GM19023 (cell line): ENCODE measurements around the gene ABCA2.
"Not testable (repeated sequence)": the region's sequence is repeated elsewhere in the genome, so short reads cannot be mapped to it uniquely, and the experiment has no call there.

Experiments
- ATAC-seq: cut with Tn5 transposase; IDR thresholded peaks from one replicate; pipeline ENCODE4 v1.9.1; 2021; ENCODE audit warnings: mild to moderate bottlenecking, moderate library complexity; ENCODE audit not compliant: unreplicated experiment

The ABCA2 gene

DNA sequence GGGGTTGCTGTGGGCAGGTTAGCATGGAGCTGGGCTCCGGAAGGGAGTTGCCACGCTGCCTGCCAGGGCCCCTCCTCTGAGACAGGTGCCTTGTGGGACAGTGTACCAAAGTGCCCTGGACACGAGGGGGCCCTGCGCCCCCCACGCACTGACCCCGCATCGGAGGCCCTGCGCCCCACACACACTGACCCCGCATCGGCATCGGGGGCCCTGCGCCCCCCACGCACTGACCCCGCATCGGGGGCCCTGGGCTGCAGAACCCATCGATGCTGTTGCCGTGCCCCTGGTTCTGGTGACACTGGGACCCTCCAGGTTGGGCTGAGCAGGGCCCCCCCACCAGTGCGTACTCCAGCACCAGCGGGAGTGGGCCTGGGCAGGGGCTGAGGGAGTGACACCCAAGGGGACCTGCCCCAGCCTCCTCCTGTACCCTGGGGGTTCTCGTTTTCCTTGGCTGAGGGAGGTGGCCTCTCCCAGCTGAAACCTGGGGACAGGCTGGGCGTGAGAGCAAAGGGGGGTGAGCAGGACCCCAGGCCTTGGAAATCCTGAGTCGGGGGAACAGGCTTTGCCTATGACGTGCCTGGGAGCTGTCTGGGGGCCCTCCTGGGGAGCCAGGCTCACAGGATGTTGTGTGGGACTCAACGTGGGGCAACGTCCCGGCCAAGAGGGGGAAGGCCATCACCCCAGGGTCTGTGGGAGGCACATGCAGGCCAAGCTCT lies 35.4 kb upstream of the ABCA2 start:
- no peak for ATAC-seq

DNA sequence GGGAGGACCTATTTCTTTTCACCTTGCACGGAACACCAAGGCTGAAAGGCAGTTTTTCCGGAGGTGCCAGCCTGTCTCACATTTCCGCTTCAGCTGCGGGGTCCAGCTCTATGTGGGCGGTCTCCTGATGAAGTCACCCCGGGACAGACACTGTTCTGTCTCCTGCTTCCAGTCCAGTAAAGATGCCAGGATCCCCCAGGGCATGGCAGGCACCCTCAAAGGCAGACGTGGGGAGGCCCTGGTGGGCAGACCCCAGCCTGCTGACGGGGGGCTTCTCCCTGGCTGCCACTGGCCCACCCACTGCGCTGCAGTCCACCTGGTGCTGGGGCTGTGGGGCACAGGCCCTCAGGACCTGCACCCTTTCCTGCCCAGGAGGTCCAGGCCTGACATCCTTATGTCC lies 34.8 kb upstream of the ABCA2 start:
- ATAC-seq = not testable (repeated sequence)

DNA sequence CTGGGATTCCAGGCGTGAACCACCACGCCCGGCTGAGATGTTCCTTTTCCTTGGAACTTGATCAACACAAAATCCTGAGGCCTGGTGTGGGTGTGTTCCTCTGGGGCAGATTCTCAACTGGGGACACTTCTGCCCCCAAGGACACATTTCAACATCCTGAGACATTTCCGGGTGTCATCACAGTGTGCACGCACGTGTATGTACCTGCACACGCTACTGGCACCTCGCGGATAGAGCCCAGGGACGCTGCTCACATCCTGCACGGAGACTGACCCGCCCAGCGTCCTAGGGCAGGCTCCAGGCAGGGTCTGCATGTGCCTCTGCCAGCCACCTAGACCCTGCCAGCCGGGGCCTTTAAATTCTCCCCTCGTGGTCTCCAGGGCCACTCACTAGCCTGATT lies 34.3 kb upstream of the ABCA2 start:
- ATAC-seq = no peak

DNA sequence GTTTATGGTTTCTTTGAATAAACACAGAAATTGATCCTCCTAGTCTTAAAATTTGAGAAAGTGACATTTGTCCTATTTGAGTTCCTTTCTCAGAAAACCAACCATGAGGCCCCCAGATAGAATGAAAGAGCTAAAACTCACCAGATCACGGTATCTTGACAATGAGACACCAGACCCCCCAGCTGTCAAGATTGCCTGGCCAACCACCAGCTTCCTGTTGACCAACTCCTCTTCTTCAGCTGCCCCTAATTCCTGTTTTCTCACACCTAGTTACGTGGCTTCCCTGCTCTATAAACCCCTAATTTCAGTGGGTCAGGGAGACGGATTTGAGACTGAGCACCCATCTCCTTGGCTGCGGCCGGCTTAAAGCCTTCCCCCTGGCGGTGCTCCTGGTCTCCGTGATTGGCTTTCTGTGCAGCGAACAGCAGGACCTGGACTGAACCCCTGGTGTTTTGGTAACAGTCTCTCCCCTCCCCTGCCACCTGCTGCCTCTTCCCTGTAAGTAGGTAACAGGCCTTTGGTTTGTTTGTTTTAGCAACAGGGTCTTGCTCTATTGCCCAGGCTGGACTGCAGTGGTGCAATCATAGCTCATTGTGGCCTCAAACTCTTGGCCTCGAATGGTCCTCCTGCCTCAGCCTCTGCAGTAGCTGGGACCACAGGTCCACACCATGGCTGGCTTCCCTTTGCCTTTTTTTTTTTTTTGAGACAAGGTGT lies 30.6 kb upstream of the ABCA2 start:
- no peak for ATAC-seq

DNA sequence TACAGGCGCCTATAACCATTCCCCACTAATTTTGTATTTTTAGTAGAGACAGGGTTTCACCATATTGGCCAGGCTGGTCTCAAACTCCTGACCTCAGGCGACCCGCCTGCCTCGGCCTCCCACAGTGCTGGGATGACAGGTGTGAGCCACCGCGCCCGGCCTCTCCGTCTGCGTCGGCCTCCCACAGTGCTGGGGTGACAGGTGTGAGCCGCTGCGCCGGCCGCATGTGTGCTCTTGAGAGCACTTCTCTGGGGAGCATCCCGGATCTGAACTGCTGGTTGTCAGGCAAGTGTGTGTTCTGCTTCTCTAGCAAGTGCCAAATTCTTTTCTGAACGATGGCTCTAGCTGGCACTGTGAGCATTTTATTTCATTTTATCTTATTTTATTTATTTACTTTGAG lies 29.5 kb upstream of the ABCA2 start:
- ATAC-seq = no peak

DNA sequence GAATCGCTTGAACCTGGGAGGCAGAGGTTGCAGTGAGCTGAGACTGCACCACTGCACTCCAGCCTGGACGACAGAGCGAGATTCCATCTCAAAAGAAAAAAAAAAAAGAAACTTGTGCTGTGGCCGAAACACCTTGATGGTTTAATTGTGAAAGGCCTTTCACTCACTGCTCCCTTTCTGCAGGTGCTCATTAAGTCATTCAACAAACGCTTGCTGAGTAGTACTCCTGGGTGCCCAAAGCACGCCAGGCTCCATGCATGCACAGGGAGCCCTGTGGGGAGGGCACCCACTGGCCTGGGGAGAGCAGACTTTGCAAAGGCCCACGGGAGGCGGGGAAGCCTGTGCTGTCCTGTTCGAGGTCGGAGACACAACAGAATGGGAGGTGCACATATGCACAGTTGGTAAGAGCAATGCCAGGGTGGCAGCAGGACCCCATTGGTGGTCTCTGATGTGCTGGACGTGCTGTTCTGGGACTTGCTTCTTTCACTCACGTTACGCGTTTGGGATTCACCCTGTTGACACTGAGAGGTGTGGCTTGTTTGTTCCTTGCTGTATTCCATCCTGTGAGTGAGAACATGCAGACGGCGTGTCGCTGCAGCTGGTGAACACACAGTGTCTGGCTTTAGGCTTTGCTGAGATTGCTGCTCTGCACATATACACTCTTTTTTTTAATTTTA lies 28.8 kb upstream of the ABCA2 start:
- no peak for ATAC-seq

DNA sequence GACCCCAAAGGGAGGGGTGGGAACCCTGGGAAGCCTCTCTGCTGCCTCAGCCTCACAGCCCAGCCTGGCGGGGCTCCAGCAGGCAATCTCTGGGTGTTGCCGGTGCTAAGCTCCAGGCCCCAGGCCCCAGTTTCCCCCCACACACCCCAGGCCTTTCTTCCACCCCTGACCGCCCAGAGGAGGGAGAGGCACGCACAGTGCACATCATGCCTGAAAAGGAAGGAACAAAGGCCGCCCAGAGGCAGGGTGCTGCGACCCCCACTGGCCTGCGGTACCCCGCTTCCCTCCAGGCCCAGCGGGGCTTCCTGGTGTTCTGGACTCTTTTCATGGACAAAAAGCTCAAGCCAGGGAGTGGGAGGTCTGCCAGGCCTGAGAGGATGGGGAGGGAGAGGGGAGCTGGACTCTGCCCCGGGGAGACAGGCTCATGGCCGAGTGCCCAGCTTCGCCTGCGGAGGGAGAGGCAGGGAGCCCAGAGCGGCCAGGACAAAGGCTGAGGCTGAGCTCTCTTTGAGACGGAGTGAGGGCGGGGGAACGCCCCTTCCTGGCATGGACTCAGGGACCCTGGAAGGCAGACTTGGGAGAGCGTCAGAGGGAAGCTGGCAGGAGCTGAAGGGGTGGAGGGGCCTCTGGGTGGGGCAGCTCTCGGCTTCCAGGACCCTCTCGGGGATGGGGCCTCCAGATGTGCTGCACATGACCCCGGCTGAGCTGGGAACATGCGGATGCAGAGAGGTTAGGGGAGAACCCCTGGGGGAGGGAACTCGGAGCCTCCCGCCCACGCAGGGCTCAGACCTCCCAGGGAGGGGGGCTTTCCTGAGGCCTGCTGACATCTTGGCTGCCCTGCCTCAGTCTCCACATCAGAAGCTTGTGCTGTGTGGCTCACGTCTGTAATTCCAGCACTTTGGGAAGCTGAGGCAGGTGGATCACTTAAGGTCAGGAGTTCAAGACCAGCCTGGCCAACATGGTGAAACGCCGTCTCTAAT lies 27.6 kb upstream of the ABCA2 start:
- no peak for ATAC-seq

DNA sequence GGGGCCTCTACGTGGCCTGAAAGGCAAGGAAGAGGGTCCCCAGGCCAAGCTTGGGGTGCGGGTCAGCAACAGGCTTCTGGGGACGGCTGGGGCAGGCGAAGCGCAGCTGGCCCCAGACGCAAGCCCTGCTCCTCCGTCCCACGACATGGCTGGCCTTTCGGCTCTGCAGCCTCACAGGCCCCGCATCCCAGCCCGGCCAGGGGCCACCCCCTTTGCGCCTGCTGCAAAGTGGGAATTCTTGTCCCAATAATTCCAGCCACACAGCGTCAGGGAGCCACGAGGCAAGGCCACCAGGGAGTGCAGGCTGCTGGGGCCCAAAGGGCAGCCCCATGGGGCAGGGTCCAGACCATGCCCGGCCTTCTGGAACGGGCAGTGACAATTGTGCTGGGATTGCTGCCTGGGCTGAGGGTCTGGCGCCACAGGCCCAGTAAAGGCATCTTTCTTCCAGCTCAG lies 26.9 kb upstream of the ABCA2 start:
- no peak for ATAC-seq

DNA sequence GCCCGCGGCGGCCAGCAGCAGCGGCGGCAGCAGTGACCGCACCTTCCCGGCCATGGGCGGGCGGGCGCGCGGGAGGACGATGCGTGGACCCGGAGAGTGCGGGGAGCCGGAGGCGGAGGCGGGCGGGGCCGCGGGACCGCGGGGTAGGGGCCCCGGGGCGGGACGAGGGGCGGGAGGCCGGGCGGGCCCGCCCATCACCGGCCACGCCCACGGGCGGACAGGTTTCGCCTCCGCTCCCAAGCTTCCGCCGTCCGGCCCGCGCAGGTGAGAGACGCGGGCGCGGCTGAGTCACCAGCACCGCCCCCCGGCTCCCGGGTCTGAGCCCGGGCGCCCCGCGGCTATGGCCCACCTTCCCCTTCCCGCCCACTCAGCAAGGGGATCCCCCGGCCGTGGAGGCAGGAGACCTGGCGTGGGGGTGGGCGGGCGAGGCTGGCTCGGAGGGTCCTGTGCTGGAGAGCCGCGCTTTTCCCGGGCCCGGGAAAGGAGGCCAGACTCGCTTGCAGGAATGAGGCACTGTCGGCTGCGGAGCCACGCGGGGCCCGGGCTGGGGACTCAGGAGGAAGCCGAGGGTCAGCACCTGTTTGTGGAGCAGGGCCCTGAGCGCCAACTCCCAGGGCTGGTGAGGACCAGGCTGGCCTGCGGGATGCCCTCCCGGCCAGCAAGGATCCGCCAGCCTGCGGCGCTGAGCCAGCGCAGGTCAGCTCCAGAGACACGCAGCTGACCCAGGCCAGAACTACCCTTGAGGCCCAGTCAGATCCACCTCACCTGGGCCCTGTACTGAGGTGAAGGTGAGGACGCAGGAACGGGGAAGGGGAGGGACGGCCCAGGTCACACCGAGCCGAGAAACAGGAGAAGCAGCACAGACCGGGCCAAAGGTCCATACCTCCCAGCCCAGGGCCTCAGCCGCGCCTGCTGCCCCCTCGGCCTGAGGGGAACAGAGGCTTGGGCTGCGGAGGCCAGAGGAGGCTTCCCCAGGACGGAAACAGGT lies 26.2 kb upstream of the ABCA2 start, which contains the start of gene ENTPD2:
ENTPD2 (minus strand) TSS at position 118 of the 988 bp plus-strand sequence; CDS start at position 54, 64 bp downstream.
- no peak for ATAC-seq

DNA sequence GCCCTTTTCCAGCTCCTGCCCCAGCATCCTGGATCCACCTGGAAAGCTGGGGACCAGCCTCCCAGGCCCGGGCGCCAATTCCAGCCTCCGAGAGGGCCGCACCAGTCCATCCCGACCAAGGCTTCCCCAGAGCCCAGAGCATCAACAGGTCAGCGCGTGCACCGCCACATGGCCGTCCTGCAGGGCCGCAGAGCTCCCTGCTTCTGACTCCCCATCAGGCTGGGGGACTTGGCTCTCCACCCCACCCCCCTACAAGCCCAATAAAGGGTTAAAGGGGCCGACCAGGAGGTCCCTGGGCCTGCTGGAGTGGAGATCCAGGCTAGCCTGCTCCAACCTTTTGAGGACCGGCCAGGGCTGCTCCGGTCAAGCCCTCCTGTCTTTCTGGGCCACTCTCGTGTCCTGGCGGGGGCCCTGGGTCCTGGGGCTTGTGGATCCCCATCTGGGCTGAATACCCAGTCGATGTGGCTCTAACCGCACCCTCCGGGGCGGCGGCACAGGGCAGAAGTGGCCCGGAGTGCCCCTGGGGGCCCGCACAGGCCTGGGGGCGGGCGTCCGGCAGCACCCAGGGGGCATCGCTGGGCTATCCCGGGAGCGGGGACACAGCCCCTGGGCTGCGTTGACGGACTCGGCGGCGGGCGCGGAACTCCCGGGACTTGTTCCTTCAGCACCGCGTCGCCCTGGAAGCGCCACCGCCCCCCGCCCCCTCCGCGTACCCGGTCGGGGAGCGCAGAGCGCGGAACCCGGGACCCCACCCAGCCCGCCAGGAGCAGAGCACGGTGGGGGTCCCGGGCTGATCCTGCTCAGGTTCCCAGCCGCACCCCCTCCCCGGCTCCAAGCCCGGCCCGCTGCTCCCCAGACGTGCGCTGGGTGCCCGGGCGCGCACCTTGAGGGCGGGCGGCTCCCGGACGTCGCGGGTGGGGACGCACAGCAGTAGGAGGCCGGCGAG lies 25.2 kb upstream of the ABCA2 start:
- no peak for ATAC-seq

DNA sequence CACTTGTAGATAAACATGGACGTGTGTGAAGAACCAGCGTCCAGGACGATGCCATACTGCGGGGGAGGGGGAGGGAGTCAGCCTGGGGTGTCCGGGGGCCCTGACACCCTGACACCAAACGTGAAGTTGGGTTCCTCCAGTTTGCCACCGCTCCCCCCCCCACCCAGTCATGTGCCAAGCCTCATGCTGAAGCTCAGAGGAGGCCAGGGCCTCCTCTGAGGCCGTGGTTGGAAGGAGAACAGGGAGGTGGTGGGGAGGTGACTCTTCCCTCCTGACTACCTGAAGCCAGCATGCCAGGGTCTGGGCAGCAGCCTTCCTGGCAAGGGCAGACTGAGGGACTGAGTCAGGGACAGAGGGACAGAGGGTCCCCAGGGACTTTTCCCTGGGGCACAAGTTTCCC lies 24.3 kb upstream of the ABCA2 start:
- no peak for ATAC-seq

DNA sequence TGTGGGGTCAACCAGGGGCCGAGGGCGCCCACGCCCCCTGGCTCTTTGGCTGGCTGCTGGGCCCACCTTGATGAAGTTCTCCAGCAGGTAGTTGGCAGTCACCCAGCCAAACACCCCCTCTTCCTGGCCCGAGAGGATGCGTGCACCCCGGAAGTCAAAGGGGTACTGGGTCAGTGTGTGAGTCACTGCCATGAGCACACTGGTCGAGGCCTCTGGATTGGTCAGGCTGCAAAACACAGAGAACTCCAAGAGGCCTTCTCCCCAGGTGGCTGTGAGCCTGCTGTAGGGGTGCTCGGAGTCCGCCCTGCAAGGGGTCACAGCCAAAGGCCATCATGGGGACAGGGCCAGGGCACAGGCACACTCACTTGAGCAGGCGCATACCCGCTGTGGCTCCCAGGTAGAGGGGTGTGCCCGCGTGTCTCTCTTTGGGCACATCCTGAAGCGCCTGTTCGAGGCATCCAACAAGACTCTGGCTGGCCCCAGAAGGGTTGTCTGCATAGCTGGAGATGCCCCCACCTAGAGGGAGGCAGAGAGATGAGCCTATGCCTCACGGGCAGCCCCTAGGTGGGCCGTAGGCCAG lies 23.2 kb upstream of the ABCA2 start:
- ATAC-seq = no peak

DNA sequence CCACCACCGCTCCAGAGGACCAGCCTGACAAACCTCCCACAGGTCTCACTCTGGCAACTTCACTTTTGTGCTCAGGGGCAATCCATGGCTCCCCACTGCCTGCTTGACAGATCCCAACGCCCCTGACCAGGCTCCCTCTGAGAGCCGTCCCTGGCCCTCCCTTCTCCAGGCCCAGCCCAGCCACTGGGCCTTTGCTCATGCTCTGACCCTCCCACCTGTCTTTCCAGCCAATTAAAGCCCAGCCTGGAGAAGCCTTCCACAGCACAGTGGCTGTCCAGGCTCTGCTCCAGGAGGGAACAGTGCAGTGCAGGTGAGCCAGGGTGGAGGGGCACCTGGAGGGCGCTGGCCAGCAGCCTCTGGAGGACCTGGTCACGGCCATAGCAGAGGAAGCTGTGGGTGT lies 22.5 kb upstream of the ABCA2 start:
- ATAC-seq = no peak

DNA sequence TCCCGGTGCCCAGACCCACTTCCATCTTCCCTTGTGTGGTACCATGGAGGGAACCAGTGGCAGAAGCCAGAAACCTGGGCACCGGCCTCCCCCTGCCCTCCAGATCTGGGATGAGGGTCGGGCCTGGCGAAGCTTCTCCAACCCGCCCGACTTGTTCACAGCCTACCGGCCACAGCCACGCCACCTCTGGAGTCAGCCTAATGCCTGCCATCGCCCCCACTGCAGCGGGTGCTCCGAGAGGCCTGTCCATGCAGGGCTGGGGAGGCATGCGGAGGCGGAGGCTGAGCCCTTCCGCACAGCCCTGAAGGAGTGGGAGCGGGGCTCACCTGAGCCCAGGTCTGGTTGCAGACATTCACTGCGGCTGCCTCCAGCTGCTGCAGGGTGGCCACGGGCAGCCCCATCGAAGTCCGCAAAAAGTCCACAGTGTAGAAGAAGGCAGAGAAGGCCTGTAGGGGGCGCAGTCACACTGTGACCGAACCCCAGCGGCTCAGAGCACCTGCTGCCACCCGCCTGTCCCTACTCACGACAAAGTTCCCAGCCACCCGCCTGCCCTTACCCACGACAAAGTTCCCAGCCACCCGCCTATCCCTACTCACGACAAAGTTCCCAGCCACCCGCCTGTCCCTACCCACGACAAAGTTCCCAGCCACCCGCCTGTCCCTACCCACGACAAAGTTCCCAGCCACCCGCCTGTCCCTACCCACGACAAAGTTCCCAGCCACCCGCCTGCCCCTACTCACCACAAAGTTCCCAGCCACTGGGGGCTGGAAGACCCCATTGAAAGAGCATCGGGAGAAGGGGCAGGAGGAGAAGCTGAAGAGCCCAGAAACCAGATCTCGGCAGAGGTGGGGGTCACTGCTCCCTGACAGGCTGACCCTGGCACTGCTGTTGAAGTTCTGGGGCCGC lies 21.8 kb upstream of the ABCA2 start:
- no peak for ATAC-seq

DNA sequence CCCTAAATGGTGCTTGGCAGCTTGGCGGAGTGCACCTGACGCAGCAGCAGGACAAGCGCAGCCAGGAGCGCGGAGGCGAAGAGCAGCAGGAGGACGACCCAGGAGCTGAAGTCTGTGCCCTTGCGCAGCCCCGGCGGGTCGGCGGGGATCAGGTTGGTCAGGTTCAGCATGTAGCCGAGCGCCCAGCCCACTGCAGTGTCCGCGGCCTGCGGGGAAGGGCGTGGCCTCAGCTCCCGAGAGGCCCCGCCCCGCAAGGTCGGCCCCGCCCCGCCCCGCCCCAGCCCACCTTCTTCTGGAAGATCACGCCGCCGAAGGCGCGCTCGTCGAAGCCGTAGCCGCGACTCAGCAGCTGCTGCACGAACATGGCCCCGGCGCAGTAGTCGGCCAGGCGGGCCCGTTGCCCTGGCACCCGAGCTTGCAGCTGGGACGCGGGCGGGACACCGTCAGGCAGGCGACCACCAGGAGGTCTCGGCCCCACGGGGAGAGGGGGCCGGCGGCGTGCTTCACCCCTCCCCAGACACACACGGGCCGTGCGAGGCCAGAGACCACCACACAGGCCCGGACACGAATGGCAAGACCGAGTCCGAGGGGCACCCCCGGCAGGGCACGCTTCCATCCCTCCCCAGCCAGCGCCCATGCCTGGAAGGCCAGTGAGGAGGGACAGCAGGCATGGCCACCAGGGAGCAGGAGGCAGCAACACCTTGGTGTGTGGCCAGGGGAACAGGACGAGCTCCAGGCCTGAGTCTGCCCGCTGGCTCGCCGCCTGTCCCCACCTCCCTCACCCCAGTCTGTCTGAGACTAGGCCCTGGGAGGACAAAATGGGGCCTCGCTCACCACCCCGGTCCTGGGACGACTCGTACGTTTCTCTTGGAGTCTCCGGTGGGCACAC lies 20.9 kb upstream of the ABCA2 start:
- ATAC-seq = no peak
